GM19438 (cell line): ENCODE data around the gene PDCD11.
"Not testable (repeated sequence)": the region's sequence is repeated elsewhere in the genome, so short reads cannot be mapped to it uniquely, and the experiment has no call there.

ENCODE experiments used
- ATAC-seq: cut with Tn5 transposase; IDR thresholded peaks from one replicate; pipeline ENCODE4 v1.9.1; 2021; ENCODE audit warnings: low read depth; ENCODE audit not compliant: unreplicated experiment

PDCD11 gene

GRCh38 chr10:103396067-103396788, at the start of gene PDCD11, which contains the start of gene ATP5MK:
Gene PDCD11, plus strand, starts transcription at chr10:103396626. Its CDS starts 1,801 bp downstream, at chr10:103398427.
Gene ATP5MK, minus strand, starts transcription at chr10:103396475. Its CDS starts 4,018 bp downstream, at chr10:103392457.
- ATAC-seq: peak; percentile 99

- no peak for ATAC-seq
Measured at GRCh38 chr10:103350175-103350516, 46.3 kb upstream of the PDCD11 start.

- ATAC-seq: peak; percentile 81
Measured at GRCh38 chr10:103350517-103351260, 45.7 kb upstream of the PDCD11 start, which contains the start of gene PCGF6. Gene PCGF6, minus strand, starts transcription at chr10:103351140. Its CDS starts 74 bp downstream, at chr10:103351066.

- no peak for ATAC-seq
Measured at GRCh38 chr10:103353281-103353680, 43.1 kb upstream of the PDCD11 start.

- not testable (repeated sequence) for ATAC-seq
Measured at GRCh38 chr10:103354567-103354966, 41.9 kb upstream of the PDCD11 start.

- no peak for ATAC-seq
Measured at GRCh38 chr10:103355906-103356599, 40.4 kb upstream of the PDCD11 start.

- not testable (repeated sequence) for ATAC-seq
Measured at GRCh38 chr10:103359493-103359892, 36.9 kb upstream of the PDCD11 start.

- ATAC-seq: not testable (repeated sequence)
Measured at GRCh38 chr10:103360791-103361190, 35.6 kb upstream of the PDCD11 start.

GRCh38 chr10:103367379-103367781, 29.0 kb upstream of the PDCD11 start:
- ATAC-seq: no peak

GRCh38 chr10:103367782-103368518, 28.5 kb upstream of the PDCD11 start, which contains the start of gene TAF5:
Gene TAF5, plus strand, starts transcription at chr10:103367976. Its CDS starts 14 bp downstream, at chr10:103367990.
- ATAC-seq: peak; percentile 51

GRCh38 chr10:103373544-103373943, 22.9 kb upstream of the PDCD11 start:
- ATAC-seq: no peak

- no peak for ATAC-seq
Measured at GRCh38 chr10:103374263-103374662, 22.2 kb upstream of the PDCD11 start.

- ATAC-seq: no peak
Measured at GRCh38 chr10:103382769-103383168, 13.7 kb upstream of the PDCD11 start.

- no peak for ATAC-seq
Measured at GRCh38 chr10:103394180-103394579, 2.2 kb upstream of the PDCD11 start.

- ATAC-seq: no peak
Measured at GRCh38 chr10:103395754-103396066, 716 bp upstream of the PDCD11 start.

- no peak for ATAC-seq
Measured at GRCh38 chr10:103396789-103397087, 312 bp downstream of the PDCD11 start.

- ATAC-seq: no peak
Measured at GRCh38 chr10:103397191-103397825, 882 bp downstream of the PDCD11 start.

GRCh38 chr10:103413564-103413963, 17.1 kb downstream of the PDCD11 start:
- ATAC-seq: no peak

GRCh38 chr10:103415581-103415980, 19.2 kb downstream of the PDCD11 start:
- ATAC-seq: no peak

- no peak for ATAC-seq
Measured at GRCh38 chr10:103416436-103417147, 20.2 kb downstream of the PDCD11 start.
